Measurements from ENCODE around the gene CHCHD6.

CHCHD6 gene

GRCh38 chr3:126867863-126868200 is 163.8 kb downstream of the CHCHD6 start:
- TF ChIP-seq SIN3A (IDR thresholded peaks at IDR 0.05; ENCODE audit: borderline replicate concordance, insufficient read depth, low read length) (no peak), REST (IDR thresholded peaks at IDR 0.05; ENCODE audit: insufficient read depth in 1 of 2, low read depth in 2 of 2, low read length in 2 of 2) (no peak), POLR2AphosphoS5 (IDR thresholded peaks at IDR 0.05; ENCODE audit: low read depth, low read length) (no peak), FOXP2 (optimal IDR thresholded peaks at IDR 0.05; ENCODE audit: borderline replicate concordance, extremely low read depth, extremely low read length, insufficient read depth) (no peak), TAF1 (IDR thresholded peaks at IDR 0.05; ENCODE audit: borderline replicate concordance, insufficient read depth, low read length) (no peak)

- TF ChIP-seq TAF1 (IDR thresholded peaks at IDR 0.05; ENCODE audit: borderline replicate concordance, insufficient read depth, low read length) (no peak), POLR2AphosphoS5 (IDR thresholded peaks at IDR 0.05; ENCODE audit: low read depth, low read length) (no peak), FOXP2 (optimal IDR thresholded peaks at IDR 0.05; ENCODE audit: borderline replicate concordance, extremely low read depth, extremely low read length, insufficient read depth) (no peak), SIN3A (IDR thresholded peaks at IDR 0.05; ENCODE audit: borderline replicate concordance, insufficient read depth, low read length) (no peak), REST (IDR thresholded peaks at IDR 0.05; ENCODE audit: insufficient read depth in 1 of 2, low read depth in 2 of 2, low read length in 2 of 2) (no peak)
Observed at GRCh38 chr3:126870608-126871210, 166.7 kb downstream of the CHCHD6 start.

- TF ChIP-seq TAF1 (IDR thresholded peaks at IDR 0.05; ENCODE audit: borderline replicate concordance, insufficient read depth, low read length) (no peak), POLR2AphosphoS5 (IDR thresholded peaks at IDR 0.05; ENCODE audit: low read depth, low read length) (no peak), SIN3A (IDR thresholded peaks at IDR 0.05; ENCODE audit: borderline replicate concordance, insufficient read depth, low read length) (no peak), REST (IDR thresholded peaks at IDR 0.05; ENCODE audit: insufficient read depth in 1 of 2, low read depth in 2 of 2, low read length in 2 of 2) (no peak), FOXP2 (optimal IDR thresholded peaks at IDR 0.05; ENCODE audit: borderline replicate concordance, extremely low read depth, extremely low read length, insufficient read depth) (no peak)
Observed at GRCh38 chr3:126872701-126873342, 168.8 kb downstream of the CHCHD6 start.

GRCh38 chr3:126873416-126873815 is 169.4 kb downstream of the CHCHD6 start:
- no peak for TF ChIP-seq FOXP2 (optimal IDR thresholded peaks at IDR 0.05; ENCODE audit: borderline replicate concordance, extremely low read depth, extremely low read length, insufficient read depth)
- no peak for TF ChIP-seq POLR2AphosphoS5 (IDR thresholded peaks at IDR 0.05; ENCODE audit: low read depth, low read length)

- TF ChIP-seq REST (IDR thresholded peaks at IDR 0.05; ENCODE audit: insufficient read depth in 1 of 2, low read depth in 2 of 2, low read length in 2 of 2) = no peak
- TF ChIP-seq FOXP2 (optimal IDR thresholded peaks at IDR 0.05; ENCODE audit: borderline replicate concordance, extremely low read depth, extremely low read length, insufficient read depth) = no peak
- TF ChIP-seq SIN3A (IDR thresholded peaks at IDR 0.05; ENCODE audit: borderline replicate concordance, insufficient read depth, low read length) = no peak
- no peak for TF ChIP-seq POLR2AphosphoS5 (IDR thresholded peaks at IDR 0.05; ENCODE audit: low read depth, low read length)
- TF ChIP-seq TAF1 (IDR thresholded peaks at IDR 0.05; ENCODE audit: borderline replicate concordance, insufficient read depth, low read length) = no peak
Observed at GRCh38 chr3:126878664-126879063, 174.6 kb downstream of the CHCHD6 start.
